HG03354 (cell line): ENCODE measurements around the gene SNAPC1.

Source experiments
- ATAC-seq: cut with Tn5 transposase; IDR thresholded peaks from one replicate; pipeline ENCODE4 v1.9.1; 2021; ENCODE audit warnings: mild to moderate bottlenecking; ENCODE audit not compliant: unreplicated experiment, poor library complexity, severe bottlenecking

Gene SNAPC1

DNA sequence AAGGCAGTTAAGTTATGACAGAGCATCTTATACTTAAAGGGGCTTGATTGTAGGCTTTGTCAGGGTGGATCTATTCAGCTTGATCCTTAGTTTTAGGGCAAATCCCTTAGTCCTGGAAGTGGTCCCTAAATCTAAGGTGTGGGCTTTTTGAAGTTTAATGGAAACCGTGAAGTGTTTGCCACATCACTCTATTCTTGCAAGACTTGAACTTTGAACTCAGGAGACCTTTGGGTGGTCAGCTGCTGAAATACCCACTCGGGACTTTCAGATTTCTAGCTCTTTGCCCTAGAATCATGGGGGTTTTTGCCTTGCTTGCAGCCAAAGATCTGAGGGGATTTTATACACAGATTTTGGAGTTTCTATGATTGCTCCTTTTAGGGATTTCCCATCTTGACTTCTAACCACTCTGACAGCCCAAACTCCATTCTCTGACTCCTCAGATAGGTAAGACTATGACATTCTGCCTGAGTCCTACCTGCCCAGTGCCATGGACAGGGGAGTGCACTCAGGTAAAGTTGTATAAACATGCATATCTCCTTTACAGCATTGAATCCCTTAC is 39.9 kb downstream of the SNAPC1 start:
- no peak for ATAC-seq

DNA sequence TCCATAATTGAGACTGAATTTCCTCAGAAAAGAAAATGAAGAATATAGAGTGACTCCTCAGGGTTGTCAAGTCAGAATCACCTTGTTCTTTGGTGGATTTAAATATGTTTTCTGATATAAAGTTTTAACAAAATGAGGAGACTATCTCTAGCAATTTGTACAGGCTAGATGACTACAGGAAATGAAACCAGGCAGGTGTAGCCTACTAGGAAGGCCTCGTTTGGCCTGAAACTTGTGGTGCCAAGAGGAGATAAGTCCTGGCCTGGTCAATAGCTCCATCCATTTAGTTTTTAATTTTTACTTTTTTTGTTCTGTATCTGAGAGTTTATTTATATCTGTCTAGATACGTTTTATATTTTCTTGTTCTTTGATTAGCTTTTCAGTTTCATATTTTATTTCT is 41.5 kb downstream of the SNAPC1 start:
- ATAC-seq = peak; percentile 55

DNA sequence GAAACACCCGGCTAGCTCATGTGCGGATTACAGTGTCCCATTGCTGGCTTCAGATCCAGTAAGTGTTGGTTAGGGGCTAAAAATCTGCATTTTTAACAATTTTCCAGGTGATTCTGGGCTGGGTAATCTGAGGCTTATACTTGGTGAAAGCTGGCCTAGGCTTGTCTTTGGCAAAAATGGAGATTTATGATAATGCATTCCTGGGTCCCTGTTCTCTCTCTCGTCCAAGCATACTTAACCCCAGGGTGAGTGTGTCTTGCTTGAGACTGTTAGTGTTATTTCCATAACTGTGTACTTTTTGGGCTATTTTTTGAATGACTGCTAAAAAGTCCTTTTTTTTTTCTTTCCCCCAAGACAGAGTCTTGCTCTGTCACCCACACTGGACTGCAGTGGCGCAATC is 43.2 kb downstream of the SNAPC1 start:
- no peak for ATAC-seq

DNA sequence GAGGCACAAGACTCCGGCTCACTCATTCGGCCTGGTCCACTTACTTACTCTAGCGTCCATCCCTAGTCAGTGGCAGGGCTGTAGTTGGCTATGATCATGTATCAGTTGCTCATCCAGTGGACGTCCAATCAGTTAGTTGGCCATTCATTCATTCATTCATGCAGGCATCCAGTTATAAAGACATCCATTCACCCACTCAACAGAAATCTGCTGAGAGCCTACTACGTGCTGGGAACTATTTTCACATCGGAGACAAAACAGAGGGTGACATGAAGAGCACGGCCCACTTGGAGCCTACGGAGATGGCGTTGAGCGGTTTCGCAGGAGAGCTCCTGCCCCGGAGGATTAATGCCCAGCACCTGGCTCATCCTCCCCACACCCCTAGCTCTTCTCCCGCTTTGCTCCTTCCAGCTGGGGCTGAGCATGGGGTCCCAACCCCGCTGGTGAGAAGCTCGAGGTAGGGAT is 49.7 kb downstream of the SNAPC1 start:
- ATAC-seq = no peak

DNA sequence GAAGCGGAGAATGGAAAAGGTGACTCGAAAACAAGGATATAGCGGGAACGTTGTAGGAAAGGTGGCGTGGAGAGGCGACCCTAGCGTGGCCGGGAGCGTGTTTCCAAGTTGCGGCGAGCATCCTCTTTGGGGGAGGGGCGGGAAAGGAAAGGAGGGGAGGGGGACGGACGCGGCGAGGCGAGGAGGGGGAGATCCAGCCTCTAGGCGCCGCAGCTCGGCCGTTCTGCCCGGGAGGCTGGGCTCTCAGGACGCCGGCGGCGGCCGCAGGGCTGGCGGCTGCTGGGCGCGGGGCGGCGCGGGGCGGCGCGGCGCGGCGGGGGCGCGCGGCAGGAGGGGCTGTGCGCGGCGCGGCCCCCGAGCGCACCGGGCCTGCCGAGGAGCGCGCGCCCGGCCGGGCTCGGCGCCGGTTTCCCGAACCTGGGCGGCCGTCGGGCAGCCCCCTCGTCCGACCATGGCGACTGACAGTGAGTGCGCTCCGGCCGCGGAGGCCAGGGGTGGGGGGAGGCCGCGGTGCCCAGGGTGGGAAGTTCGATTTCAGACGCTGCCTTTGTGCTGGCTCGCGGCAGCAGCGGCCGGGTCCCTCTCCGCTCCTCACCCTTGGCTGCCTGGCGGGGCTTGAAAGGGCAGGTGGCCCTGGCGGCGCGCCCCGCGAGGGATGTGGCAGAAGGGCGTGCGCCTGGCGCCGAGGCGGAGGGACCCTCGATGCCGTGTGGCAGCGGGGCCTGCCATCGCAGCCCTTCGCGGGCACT is 50.3 kb downstream of the SNAPC1 start, which contains the start of gene SYT16:
Gene SYT16 (plus strand): TSS at position 357 of the 749 bp plus-strand sequence.
- no peak for ATAC-seq

DNA sequence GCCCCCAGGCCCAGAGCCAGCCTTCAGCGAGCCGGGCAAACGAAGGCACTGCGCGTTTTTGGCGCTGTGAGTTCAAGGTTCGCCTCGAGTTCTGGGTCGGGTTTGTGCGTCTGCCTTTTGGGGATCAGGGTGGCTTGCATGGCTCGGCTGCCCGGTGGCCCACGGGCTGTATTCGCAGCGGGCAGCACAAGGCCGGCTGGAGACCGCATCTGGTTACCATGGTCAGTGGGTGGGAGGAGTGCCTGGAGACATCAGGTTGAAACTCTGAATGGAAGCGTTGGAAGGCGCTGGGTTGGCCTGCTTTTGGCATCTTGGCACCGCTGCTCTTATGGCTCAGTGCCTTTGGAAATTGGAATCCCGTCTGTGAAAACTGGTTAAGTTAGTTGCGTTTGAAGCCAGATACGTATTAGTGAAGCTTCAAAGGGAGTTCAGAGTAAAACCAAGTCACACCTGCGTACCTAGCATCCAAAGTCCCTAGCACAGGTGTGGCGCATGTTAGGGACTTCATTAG is 50.9 kb downstream of the SNAPC1 start:
- ATAC-seq = no peak

DNA sequence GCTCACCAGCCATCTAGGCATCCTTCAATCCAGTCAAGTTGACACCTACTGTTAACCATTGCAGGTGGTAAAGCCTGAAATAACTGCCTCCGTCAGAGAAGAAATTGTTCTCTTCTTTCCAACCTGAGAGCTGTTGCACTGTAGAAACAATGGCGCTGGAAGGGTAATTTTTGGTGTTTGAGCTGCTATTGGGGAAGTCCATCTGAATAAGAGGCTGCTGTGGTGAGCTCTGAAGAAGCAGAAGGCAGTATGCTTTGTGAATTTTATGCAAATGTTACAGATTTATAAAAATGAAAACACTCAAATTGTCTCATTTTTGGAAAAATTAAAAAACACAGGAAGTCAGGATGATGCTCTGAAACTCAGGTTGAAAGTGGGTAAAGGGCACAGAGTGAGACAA is 60.2 kb downstream of the SNAPC1 start:
- no peak for ATAC-seq

DNA sequence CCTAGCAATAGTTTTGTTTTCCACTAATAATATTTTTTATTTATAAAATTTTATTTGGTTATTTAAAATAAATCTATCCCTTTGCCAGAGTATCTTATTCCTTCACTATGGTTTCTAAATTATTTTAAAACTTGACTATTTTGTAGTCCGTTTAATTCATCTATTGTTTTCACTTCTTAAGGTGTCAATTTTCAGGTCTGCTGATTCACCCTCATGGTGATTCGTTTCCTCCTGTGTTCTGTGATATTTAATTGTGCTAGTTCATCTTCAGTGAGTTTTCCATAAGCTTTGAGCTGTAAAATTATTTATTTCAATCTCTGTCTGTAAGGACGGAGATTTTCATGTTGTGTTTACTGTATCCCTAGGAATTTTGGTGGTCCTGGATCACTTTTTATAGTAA is 70.6 kb downstream of the SNAPC1 start:
- ATAC-seq = no peak

DNA sequence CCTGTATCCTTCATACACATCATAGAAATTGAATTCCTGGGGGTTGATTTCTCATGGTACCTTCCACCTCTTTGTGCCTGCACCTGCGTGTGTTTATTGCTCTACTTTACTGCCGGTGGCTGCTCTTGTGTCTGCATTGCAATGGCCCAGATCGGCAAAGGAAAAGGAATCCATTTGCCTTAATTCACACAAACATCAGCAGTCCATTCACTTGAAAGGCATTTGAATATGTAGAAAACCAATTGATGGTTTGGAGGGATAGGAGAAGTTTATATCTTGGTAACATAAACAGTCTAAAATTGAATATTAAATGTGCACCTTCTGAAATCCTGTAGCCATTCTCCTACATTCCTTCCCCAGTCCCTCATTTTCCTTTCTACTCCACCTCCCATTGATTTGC is 74.0 kb downstream of the SNAPC1 start:
- no peak for ATAC-seq

DNA sequence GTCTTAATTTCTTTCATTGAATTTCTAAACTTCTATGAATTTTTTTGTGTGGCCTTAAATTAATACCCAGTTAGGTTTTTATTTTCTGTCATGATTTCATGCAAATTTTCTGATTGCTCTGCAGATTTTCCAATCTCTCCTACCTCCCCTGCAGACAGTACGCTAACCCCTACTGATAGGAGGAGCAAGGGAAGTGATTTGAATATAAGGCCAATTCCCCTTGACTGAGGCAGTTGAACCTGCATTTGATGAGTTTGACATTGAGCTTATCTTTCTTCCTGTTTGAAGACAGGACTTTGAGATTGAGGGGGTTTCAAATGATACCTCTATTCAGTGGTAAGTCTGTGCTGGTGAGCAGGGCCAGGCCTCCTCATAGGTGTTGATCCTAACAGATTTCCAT is 74.6 kb downstream of the SNAPC1 start:
- ATAC-seq = no peak

DNA sequence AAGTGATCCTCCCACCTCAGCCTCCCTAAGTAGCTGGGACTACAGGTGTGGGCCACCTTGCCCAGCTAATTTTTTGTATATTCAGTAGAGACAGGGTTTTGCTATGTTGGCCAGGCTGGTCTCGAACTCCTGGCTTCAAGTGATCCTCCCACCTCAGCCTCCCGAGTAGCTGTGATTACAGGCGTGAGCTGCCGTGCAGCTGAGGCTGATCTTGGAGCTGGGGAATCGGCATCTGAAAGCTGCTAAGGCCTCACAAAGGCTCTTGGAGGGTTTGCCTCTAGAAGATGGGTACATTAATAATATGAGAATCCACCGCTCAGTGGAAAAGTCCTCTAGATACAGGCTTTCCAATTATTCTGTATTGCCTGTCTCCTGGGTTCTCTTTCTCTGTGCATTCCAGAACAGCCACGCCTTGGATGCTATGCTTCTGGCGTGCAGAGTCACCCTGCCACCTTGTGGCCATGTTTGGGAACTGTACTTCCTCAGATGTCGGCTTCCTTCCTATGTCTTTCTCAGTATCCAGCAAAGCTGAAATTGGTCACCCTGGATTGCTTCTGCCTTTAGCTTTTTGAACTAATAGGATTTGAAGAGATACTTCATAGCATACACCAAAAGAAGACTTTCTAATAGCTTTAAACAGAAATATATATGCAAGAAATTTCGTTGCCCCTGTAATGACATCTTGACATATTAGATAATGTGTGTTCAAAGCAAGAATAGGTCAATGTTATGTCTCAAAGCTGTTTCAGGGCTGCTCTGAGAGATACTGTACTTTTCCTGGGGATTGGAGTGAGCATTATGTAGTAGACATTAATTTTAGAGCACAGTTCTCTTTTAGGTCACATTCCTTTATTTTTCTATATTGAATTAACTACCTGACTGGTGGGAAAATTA is 75.4 kb downstream of the SNAPC1 start:
- peak; percentile 93 for ATAC-seq

DNA sequence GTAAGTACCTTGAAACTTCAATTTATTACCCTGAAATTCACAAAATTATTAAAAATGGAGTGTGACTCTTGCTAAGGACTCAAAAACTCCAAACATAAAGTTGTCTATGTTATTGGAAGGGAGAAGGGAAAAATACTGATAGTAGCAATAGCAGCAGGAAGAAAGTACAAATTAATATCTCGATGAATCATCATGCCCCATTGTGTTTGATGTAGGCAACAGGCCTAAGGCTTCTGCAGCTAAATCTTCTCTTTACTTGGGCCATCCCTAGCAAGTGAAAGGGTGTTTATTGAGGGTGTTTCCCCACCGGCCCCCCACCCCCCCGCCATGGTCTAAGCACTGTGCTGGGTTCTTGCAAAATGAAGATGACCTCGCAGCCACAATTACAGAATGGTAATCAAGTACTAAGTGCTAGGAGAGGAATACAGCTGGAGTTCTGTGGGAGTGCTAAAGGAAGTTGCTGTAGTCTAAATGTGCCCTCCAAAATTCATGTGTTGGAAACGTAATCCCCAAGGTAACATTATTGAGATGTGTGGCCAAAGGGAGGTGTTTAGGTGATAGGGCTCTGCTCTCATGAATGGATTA is 76.5 kb downstream of the SNAPC1 start:
- no peak for ATAC-seq

DNA sequence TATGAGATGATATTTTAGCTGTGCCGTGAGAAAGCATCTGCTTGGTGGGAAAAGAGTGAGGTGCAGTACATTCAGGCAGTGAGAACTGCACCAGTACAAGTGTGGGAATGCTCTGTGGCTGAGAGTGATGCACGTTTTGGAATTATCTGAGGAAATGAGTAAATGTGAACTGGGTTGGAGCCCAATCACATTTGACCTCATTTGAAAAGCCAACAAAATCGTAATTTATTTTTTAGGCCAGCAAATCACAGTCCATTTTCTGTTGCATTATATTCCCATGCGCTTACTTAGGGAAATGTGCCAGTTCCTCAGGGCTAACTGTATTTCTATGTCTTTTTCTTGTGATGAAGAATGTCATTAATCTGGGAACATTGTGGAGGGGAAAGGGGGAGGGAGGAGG is 77.3 kb downstream of the SNAPC1 start:
- no peak for ATAC-seq

DNA sequence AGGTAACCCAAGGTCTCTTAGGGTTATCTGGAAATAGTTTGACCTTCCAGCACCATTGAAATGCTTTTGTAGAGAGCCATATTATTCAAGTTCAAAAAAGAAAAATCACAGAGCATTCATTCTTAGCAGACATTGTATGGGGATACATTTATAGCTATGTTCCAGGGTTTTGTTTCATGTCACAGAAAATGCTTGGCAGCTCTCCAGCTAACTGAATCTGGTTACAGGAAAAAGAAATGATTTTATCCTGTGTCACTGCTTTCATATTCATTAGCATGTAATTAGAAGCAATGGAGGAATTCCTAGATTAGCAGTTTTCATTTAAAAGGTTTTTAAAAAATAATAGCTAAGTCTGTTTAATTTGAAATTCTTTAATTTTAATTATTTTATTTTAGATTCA is 78.9 kb downstream of the SNAPC1 start:
- no peak for ATAC-seq
